ENCODE data around the gene TMTC1.

Gene TMTC1

GRCh38 chr12:29509503-29509902 lies 274.2 kb downstream of the TMTC1 start:
- H3K27me3 ChIP-seq (ENCODE audit: insufficient read depth, low read length): no peaks in the 10 kb centered on the region
- H3K36me3 ChIP-seq (ENCODE audit: insufficient read depth, low read depth, low read length): peaks cover 9% of the 10 kb centered on the region; the same call in 1 of the 2 replicates
- 0 out of 2 replicates have a peak, but pooled peaks cover 3% of the 10 kb centered on the region for H3K4me1 ChIP-seq (ENCODE audit: insufficient read depth, low read length)
- H3K9ac ChIP-seq (ENCODE audit: low read depth, low read length): no peak overlapping the region
- no peaks in the 10 kb centered on the region for H3K9me3 ChIP-seq (ENCODE audit: insufficient read depth, low read depth, low read length)
- H3K4me3 ChIP-seq (ENCODE audit: low read length): no peak overlapping the region
- no peak overlapping the region for H3K27ac ChIP-seq (ENCODE audit: low read length)

- Histone ChIP-seq H3K27ac (ENCODE audit: low read length) (no peak overlapping the region), H3K27me3 (ENCODE audit: insufficient read depth, low read length) (no peaks in the 10 kb centered on the region), H3K4me1 (ENCODE audit: insufficient read depth, low read length) (0 out of 2 replicates have a peak, but pooled peaks cover 3% of the 10 kb centered on the region), H3K9me3 (ENCODE audit: insufficient read depth, low read depth, low read length) (no peaks in the 10 kb centered on the region), H3K36me3 (ENCODE audit: insufficient read depth, low read depth, low read length) (peaks cover 9% of the 10 kb centered on the region; the same call in 1 of the 2 replicates), H3K9ac (ENCODE audit: low read depth, low read length) (no peak overlapping the region), H3K4me3 (ENCODE audit: low read length) (no peak overlapping the region)
These were observed 274.8 kb downstream of the TMTC1 start for GRCh38 chr12:29508949-29509348.

- Histone ChIP-seq H3K9me3 (ENCODE audit: insufficient read depth, low read depth, low read length) (no peaks in the 10 kb centered on the region), H3K9ac (ENCODE audit: low read depth, low read length) (no peak overlapping the region), H3K27me3 (ENCODE audit: insufficient read depth, low read length) (no peaks in the 10 kb centered on the region), H3K36me3 (ENCODE audit: insufficient read depth, low read depth, low read length) (peaks cover 9% of the 10 kb centered on the region; the same call in 1 of the 2 replicates), H3K27ac (ENCODE audit: low read length) (no peak overlapping the region), H3K4me3 (ENCODE audit: low read length) (no peak overlapping the region), H3K4me1 (ENCODE audit: insufficient read depth, low read length) (0 out of 2 replicates have a peak, but pooled peaks cover 3% of the 10 kb centered on the region)
These were observed 278.6 kb downstream of the TMTC1 start for GRCh38 chr12:29505122-29505521.

DNA sequence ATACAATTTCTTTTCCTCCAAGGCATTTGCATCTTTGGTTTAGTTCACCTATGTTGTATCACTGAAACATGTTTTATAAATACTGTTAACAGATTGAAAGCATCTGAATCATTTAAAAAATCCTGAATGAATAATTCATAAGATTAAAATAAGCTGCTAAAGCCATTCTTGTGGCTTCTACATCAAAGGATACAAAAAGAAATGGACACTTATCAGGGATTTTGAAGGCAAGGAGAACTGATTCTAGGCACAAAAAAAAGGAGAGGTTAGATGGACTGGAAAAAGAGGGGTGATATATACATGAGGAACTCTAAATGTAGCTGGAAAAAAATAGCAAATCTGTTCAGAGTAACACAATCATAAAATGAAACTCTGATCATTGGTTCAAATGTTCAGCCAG lies 280.5 kb downstream of the TMTC1 start:
- H3K9ac ChIP-seq (ENCODE audit: low read depth, low read length): no peak overlapping the region
- H3K27ac ChIP-seq (ENCODE audit: low read length): no peak overlapping the region
- H3K4me1 ChIP-seq (ENCODE audit: insufficient read depth, low read length): 0 out of 2 replicates have a peak, but pooled peaks cover 3% of the 10 kb centered on the region
- H3K36me3 ChIP-seq (ENCODE audit: insufficient read depth, low read depth, low read length): peaks cover 9% of the 10 kb centered on the region; the same call in 1 of the 2 replicates
- no peaks in the 10 kb centered on the region for H3K27me3 ChIP-seq (ENCODE audit: insufficient read depth, low read length)
- no peak overlapping the region for H3K4me3 ChIP-seq (ENCODE audit: low read length)
- no peaks in the 10 kb centered on the region for H3K9me3 ChIP-seq (ENCODE audit: insufficient read depth, low read depth, low read length)

DNA sequence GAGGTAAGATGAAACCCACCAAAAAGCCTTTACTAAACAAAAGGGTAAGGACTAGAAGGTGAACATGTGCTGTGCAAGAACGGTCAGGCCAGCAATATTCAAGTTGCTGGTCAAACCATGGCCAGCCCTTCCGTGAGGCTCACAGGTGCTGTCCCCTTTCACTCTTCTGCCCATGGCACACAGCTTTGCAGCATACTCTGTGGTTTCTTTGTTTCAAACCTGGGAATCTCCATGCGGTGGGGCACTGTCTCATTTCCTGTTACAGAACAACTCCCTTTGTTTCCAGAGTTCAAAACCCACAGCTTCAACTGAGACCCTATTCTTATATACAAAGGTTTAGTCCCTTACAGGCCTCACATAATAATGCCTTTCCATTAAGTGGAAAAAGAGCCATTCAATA lies 284.5 kb downstream of the TMTC1 start:
- Histone ChIP-seq H3K27ac (ENCODE audit: low read length) (no peak overlapping the region), H3K27me3 (ENCODE audit: insufficient read depth, low read length) (no peaks in the 10 kb centered on the region), H3K4me3 (ENCODE audit: low read length) (no peak overlapping the region), H3K9me3 (ENCODE audit: insufficient read depth, low read depth, low read length) (no peaks in the 10 kb centered on the region), H3K36me3 (ENCODE audit: insufficient read depth, low read depth, low read length) (no peaks in the 10 kb centered on the region), H3K4me1 (ENCODE audit: insufficient read depth, low read length) (no peaks in the 10 kb centered on the region), H3K9ac (ENCODE audit: low read depth, low read length) (no peak overlapping the region)

- Histone ChIP-seq H3K27me3 (ENCODE audit: insufficient read depth, low read length) (no peaks in the 10 kb centered on the region), H3K36me3 (ENCODE audit: insufficient read depth, low read depth, low read length) (no peaks in the 10 kb centered on the region), H3K4me1 (ENCODE audit: insufficient read depth, low read length) (no peaks in the 10 kb centered on the region), H3K4me3 (ENCODE audit: low read length) (no peak within 1 kb of the TSS), H3K27ac (ENCODE audit: low read length) (no peak within 1 kb of the TSS), H3K9me3 (ENCODE audit: insufficient read depth, low read depth, low read length) (no peaks in the 10 kb centered on the region), H3K9ac (ENCODE audit: low read depth, low read length) (no peak within 1 kb of the TSS)
These were observed 286.2 kb downstream of the TMTC1 start, which contains the start of gene OVCH1 for GRCh38 chr12:29497588-29497987. TSS of gene OVCH1 (minus strand) at chr12:29497686. CDS start at chr12:29497686, 0 bp downstream.

DNA sequence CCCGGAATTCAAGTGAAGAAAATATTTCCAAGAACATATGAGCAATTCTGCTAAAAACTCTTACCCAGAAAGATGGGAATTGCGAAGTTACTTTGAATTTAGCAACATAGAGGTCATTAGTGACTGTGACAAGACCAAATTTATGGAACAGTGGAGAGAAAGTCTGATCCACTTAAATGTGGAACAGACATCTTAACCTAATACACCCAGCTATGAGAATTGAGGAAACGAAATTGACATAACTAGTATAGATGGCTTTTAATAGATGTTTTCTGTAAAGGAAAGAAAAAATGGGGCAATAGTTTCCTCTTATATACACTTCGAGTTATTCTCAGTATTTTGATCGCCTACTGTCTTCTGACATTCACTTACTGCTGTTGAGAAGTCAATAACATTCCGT lies 290.9 kb downstream of the TMTC1 start:
- no peaks in the 10 kb centered on the region for H3K36me3 ChIP-seq (ENCODE audit: insufficient read depth, low read depth, low read length)
- H3K4me1 ChIP-seq (ENCODE audit: insufficient read depth, low read length): no peaks in the 10 kb centered on the region
- H3K27me3 ChIP-seq (ENCODE audit: insufficient read depth, low read length): no peaks in the 10 kb centered on the region
- no peak overlapping the region for H3K9ac ChIP-seq (ENCODE audit: low read depth, low read length)
- H3K9me3 ChIP-seq (ENCODE audit: insufficient read depth, low read depth, low read length): no peaks in the 10 kb centered on the region
- H3K4me3 ChIP-seq (ENCODE audit: low read length): no peak overlapping the region
- H3K27ac ChIP-seq (ENCODE audit: low read length): no peak overlapping the region

DNA sequence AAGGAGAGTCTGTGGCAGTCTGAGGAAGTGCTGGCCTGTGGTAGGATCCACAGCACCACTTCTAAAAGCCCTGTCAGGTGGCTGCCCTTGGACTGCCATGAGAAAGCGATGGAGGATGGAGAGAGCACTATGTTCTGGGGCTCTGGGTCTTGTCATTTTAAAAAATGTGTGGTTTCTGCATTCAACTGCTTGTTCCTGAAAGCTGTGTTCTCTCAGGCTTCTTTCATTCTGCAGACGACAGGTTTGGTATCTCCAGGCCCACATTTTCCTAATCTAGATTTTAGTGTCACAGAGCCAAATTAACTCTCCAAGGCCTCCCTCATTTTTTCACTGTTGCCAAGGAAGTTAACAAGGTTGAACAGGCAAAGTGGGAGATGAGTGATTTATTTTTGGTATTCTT lies 296.8 kb downstream of the TMTC1 start:
- H3K27me3 ChIP-seq (ENCODE audit: insufficient read depth, low read length): no peaks in the 10 kb centered on the region
- H3K4me3 ChIP-seq (ENCODE audit: low read length): no peak overlapping the region
- no peak overlapping the region for H3K27ac ChIP-seq (ENCODE audit: low read length)
- no peak overlapping the region for H3K9ac ChIP-seq (ENCODE audit: low read depth, low read length)
- no peaks in the 10 kb centered on the region for H3K36me3 ChIP-seq (ENCODE audit: insufficient read depth, low read depth, low read length)
- no peaks in the 10 kb centered on the region for H3K4me1 ChIP-seq (ENCODE audit: insufficient read depth, low read length)
- H3K9me3 ChIP-seq (ENCODE audit: insufficient read depth, low read depth, low read length): no peaks in the 10 kb centered on the region

- Histone ChIP-seq H3K4me3 (ENCODE audit: low read length) (no peak overlapping the region), H3K4me1 (ENCODE audit: insufficient read depth, low read length) (no peaks in the 10 kb centered on the region), H3K27ac (ENCODE audit: low read length) (no peak overlapping the region), H3K9ac (ENCODE audit: low read depth, low read length) (no peak overlapping the region), H3K27me3 (ENCODE audit: insufficient read depth, low read length) (no peaks in the 10 kb centered on the region), H3K36me3 (ENCODE audit: insufficient read depth, low read depth, low read length) (no peaks in the 10 kb centered on the region), H3K9me3 (ENCODE audit: insufficient read depth, low read depth, low read length) (no peaks in the 10 kb centered on the region)
These were observed 320.5 kb downstream of the TMTC1 start for GRCh38 chr12:29463198-29463597.

DNA sequence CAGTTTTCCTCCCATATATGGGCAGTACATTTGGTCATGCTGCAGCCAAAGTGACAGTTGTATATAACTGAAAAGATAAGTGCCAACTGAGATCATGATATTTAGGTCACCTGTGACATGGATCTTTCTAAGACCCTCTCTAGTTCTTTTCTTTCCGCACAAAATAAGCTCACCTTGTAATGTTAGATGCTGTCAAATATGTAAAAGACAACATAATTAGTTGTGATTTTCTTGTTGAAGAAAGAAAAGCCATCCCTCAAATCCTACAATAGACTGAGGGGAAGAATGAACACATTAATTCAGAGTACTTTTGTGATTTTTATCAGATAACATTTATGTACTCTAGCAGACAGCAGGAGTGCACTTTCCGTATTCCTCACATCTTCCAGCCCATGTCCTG lies 323.7 kb downstream of the TMTC1 start:
- Histone ChIP-seq H3K9ac (ENCODE audit: low read depth, low read length) (no peak overlapping the region), H3K4me3 (ENCODE audit: low read length) (no peak overlapping the region), H3K27ac (ENCODE audit: low read length) (no peak overlapping the region)

GRCh38 chr12:29455087-29455486 lies 328.7 kb downstream of the TMTC1 start:
- Histone ChIP-seq H3K9ac (ENCODE audit: low read depth, low read length) (no peak overlapping the region), H3K36me3 (ENCODE audit: insufficient read depth, low read depth, low read length) (no peaks in the 10 kb centered on the region), H3K4me3 (ENCODE audit: low read length) (no peak overlapping the region), H3K27ac (ENCODE audit: low read length) (no peak overlapping the region), H3K27me3 (ENCODE audit: insufficient read depth, low read length) (no peaks in the 10 kb centered on the region), H3K4me1 (ENCODE audit: insufficient read depth, low read length) (no peaks in the 10 kb centered on the region), H3K9me3 (ENCODE audit: insufficient read depth, low read depth, low read length) (no peaks in the 10 kb centered on the region)

More for the DNA sequence above, 323.7 kb downstream of the TMTC1 start:
- Histone ChIP-seq H3K27me3 (ENCODE audit: insufficient read depth, low read length) (no peaks in the 10 kb centered on the region), H3K36me3 (ENCODE audit: insufficient read depth, low read depth, low read length) (no peaks in the 10 kb centered on the region), H3K9me3 (ENCODE audit: insufficient read depth, low read depth, low read length) (no peaks in the 10 kb centered on the region), H3K4me1 (ENCODE audit: insufficient read depth, low read length) (no peaks in the 10 kb centered on the region)

GRCh38 chr12:29451888-29452287 lies 331.9 kb downstream of the TMTC1 start:
- H3K27ac ChIP-seq (ENCODE audit: low read length): no peak overlapping the region

More at GRCh38 chr12:29451888-29452287, 331.9 kb downstream of the TMTC1 start:
- no peak overlapping the region for H3K9ac ChIP-seq (ENCODE audit: low read depth, low read length)
- no peaks in the 10 kb centered on the region for H3K36me3 ChIP-seq (ENCODE audit: insufficient read depth, low read depth, low read length)
- no peaks in the 10 kb centered on the region for H3K4me1 ChIP-seq (ENCODE audit: insufficient read depth, low read length)
- H3K27me3 ChIP-seq (ENCODE audit: insufficient read depth, low read length): no peaks in the 10 kb centered on the region
- H3K9me3 ChIP-seq (ENCODE audit: insufficient read depth, low read depth, low read length): no peaks in the 10 kb centered on the region
- H3K4me3 ChIP-seq (ENCODE audit: low read length): no peak overlapping the region

All from iPS-20b (cell line).